ENCODE results near the gene CNPY1. TPM values are rescaled to one million over a fixed set of nuclear protein-coding genes. Genes with fewer than 3 reads are reported as not detected.

The CNPY1 gene
- total RNA-seq, 1 experiment from 2014 or later: not detected

DNA sequence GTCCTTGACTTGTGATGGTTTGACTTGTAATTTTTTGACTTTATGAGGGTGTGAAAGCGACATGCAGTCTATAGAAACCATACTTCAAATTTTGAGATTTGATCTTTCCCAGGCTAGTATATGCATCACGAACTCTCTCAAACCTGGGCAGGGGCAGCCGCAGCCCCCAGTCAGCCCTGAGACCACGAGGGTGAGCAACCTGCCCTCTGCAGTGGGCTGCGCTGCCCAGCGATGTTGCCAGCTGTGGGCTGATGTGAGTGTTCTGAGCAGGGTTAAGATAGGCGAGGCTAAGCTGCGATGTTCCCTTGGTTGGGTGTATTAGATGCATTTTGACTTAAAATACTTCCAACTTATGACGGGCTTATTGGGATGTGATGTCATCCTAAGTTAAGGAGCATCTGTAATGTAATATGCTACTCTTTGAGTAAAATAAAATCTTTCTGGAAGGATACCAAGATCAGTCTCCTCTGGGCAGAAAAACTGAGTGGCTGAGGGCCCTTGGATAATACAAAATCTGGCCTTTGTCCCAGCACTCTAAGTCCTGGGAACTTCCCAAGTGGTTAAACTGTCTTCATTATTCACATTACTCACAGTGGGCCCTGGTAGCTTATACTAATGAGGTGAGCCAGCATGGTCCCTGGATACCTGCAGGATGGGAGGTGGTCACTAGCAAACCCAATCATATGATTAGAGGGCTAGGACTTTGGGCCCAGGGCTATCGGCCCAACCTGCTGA, 28.4 kb upstream of the CNPY1 start:
- Histone ChIP-seq H3K9ac (ENCODE audit: low read length) (no peak overlapping the region), H3K4me3 (ENCODE audit: low read length) (no peak overlapping the region), H4K20me1 (ENCODE audit: insufficient read depth, low read depth, low read length) (no peaks in the 10 kb centered on the region), H3K27me3 (ENCODE audit: low read length) (no peaks in the 10 kb centered on the region), H2AFZ (ENCODE audit: low read length) (no peak overlapping the region), H3K36me3 (ENCODE audit: insufficient read depth, low read length) (no peaks in the 10 kb centered on the region), H3K4me2 (ENCODE audit: low read depth, low read length, poor library complexity, severe bottlenecking) (no peak overlapping the region), H3K9me3 (ENCODE audit: low read length) (no peaks in the 10 kb centered on the region), H3K79me2 (ENCODE audit: low read length) (no peaks in the 10 kb centered on the region), H3K27ac (ENCODE audit: low read length) (no peak overlapping the region), H3K4me1 (ENCODE audit: low read length) (no peaks in the 10 kb centered on the region), H3K9me2 (replicated peaks; ENCODE audit: insufficient read depth, low read length) (no peaks in the 10 kb centered on the region)
- no peak for DNase-seq

- no peak overlapping the region for H3K27ac ChIP-seq (ENCODE audit: low read length)
- H3K9me3 ChIP-seq (ENCODE audit: low read length): no peaks in the 10 kb centered on the region
- H3K79me2 ChIP-seq (ENCODE audit: low read length): no peaks in the 10 kb centered on the region
- H3K36me3 ChIP-seq (ENCODE audit: insufficient read depth, low read length): no peaks in the 10 kb centered on the region
- no peaks in the 10 kb centered on the region for H3K4me1 ChIP-seq (ENCODE audit: low read length)
- H3K9me2 ChIP-seq (replicated peaks; ENCODE audit: insufficient read depth, low read length): no peaks in the 10 kb centered on the region
- H3K4me2 ChIP-seq (ENCODE audit: low read depth, low read length, poor library complexity, severe bottlenecking): no peak overlapping the region
- H2AFZ ChIP-seq (ENCODE audit: low read length): no peak overlapping the region
- no peak for DNase-seq
- no peak overlapping the region for H3K9ac ChIP-seq (ENCODE audit: low read length)
- no peaks in the 10 kb centered on the region for H4K20me1 ChIP-seq (ENCODE audit: insufficient read depth, low read depth, low read length)
- no peaks in the 10 kb centered on the region for H3K27me3 ChIP-seq (ENCODE audit: low read length)
- no peak overlapping the region for H3K4me3 ChIP-seq (ENCODE audit: low read length)
These were observed 25.4 kb upstream of the CNPY1 start for GRCh38 chr7:155571581-155572345.

- Histone ChIP-seq H3K27ac (ENCODE audit: low read length) (no peak overlapping the region), H3K9me2 (replicated peaks; ENCODE audit: insufficient read depth, low read length) (no peaks in the 10 kb centered on the region), H3K4me1 (ENCODE audit: low read length) (no peaks in the 10 kb centered on the region), H3K36me3 (ENCODE audit: insufficient read depth, low read length) (no peaks in the 10 kb centered on the region), H4K20me1 (ENCODE audit: insufficient read depth, low read depth, low read length) (no peaks in the 10 kb centered on the region), H3K79me2 (ENCODE audit: low read length) (no peaks in the 10 kb centered on the region), H3K4me3 (ENCODE audit: low read length) (no peak overlapping the region), H3K4me2 (ENCODE audit: low read depth, low read length, poor library complexity, severe bottlenecking) (no peak overlapping the region), H3K9me3 (ENCODE audit: low read length) (no peaks in the 10 kb centered on the region), H2AFZ (ENCODE audit: low read length) (no peak overlapping the region), H3K27me3 (ENCODE audit: low read length) (no peaks in the 10 kb centered on the region), H3K9ac (ENCODE audit: low read length) (no peak overlapping the region)
- DNase-seq: no peak
These were observed 24.6 kb upstream of the CNPY1 start for GRCh38 chr7:155570991-155571390.

- Histone ChIP-seq H3K27ac (ENCODE audit: low read length) (no peak overlapping the region), H4K20me1 (ENCODE audit: insufficient read depth, low read depth, low read length) (no peaks in the 10 kb centered on the region), H3K9me2 (replicated peaks; ENCODE audit: insufficient read depth, low read length) (no peaks in the 10 kb centered on the region), H3K9me3 (ENCODE audit: low read length) (no peaks in the 10 kb centered on the region), H3K27me3 (ENCODE audit: low read length) (no peaks in the 10 kb centered on the region), H3K4me3 (ENCODE audit: low read length) (no peak overlapping the region), H3K9ac (ENCODE audit: low read length) (no peak overlapping the region), H3K36me3 (ENCODE audit: insufficient read depth, low read length) (no peaks in the 10 kb centered on the region), H3K4me1 (ENCODE audit: low read length) (no peaks in the 10 kb centered on the region), H3K79me2 (ENCODE audit: low read length) (no peaks in the 10 kb centered on the region), H2AFZ (ENCODE audit: low read length) (no peak overlapping the region), H3K4me2 (ENCODE audit: low read depth, low read length, poor library complexity, severe bottlenecking) (no peak overlapping the region)
- no peak for DNase-seq
These were observed 24.0 kb upstream of the CNPY1 start for GRCh38 chr7:155570171-155570958.

GRCh38 chr7:155569681-155570080, 23.3 kb upstream of the CNPY1 start:
- Histone ChIP-seq H2AFZ (ENCODE audit: low read length) (no peak overlapping the region), H3K27ac (ENCODE audit: low read length) (no peak overlapping the region), H3K9me3 (ENCODE audit: low read length) (no peaks in the 10 kb centered on the region), H3K4me3 (ENCODE audit: low read length) (no peak overlapping the region), H4K20me1 (ENCODE audit: insufficient read depth, low read depth, low read length) (no peaks in the 10 kb centered on the region), H3K9me2 (replicated peaks; ENCODE audit: insufficient read depth, low read length) (no peaks in the 10 kb centered on the region), H3K79me2 (ENCODE audit: low read length) (no peaks in the 10 kb centered on the region), H3K4me1 (ENCODE audit: low read length) (no peaks in the 10 kb centered on the region), H3K4me2 (ENCODE audit: low read depth, low read length, poor library complexity, severe bottlenecking) (no peak overlapping the region), H3K36me3 (ENCODE audit: insufficient read depth, low read length) (no peaks in the 10 kb centered on the region), H3K27me3 (ENCODE audit: low read length) (no peaks in the 10 kb centered on the region), H3K9ac (ENCODE audit: low read length) (no peak overlapping the region)
- no peak for DNase-seq

- Histone ChIP-seq H3K27me3 (ENCODE audit: low read length) (no peaks in the 10 kb centered on the region), H3K36me3 (ENCODE audit: insufficient read depth, low read length) (no peaks in the 10 kb centered on the region), H3K4me2 (ENCODE audit: low read depth, low read length, poor library complexity, severe bottlenecking) (no peak overlapping the region), H2AFZ (ENCODE audit: low read length) (no peak overlapping the region), H3K9me2 (replicated peaks; ENCODE audit: insufficient read depth, low read length) (no peaks in the 10 kb centered on the region), H3K9ac (ENCODE audit: low read length) (no peak overlapping the region), H3K27ac (ENCODE audit: low read length) (no peak overlapping the region), H4K20me1 (ENCODE audit: insufficient read depth, low read depth, low read length) (no peaks in the 10 kb centered on the region), H3K79me2 (ENCODE audit: low read length) (no peaks in the 10 kb centered on the region), H3K9me3 (ENCODE audit: low read length) (no peaks in the 10 kb centered on the region), H3K4me3 (ENCODE audit: low read length) (no peak overlapping the region), H3K4me1 (ENCODE audit: low read length) (no peaks in the 10 kb centered on the region)
- no peak for DNase-seq
These were observed 22.6 kb upstream of the CNPY1 start for GRCh38 chr7:155568842-155569494.

GRCh38 chr7:155568333-155568660, 21.9 kb upstream of the CNPY1 start:
- H3K36me3 ChIP-seq (ENCODE audit: insufficient read depth, low read length): no peaks in the 10 kb centered on the region
- no peaks in the 10 kb centered on the region for H3K79me2 ChIP-seq (ENCODE audit: low read length)
- H3K4me2 ChIP-seq (ENCODE audit: low read depth, low read length, poor library complexity, severe bottlenecking): no peak overlapping the region
- H3K4me3 ChIP-seq (ENCODE audit: low read length): no peak overlapping the region
- no peaks in the 10 kb centered on the region for H3K9me2 ChIP-seq (replicated peaks; ENCODE audit: insufficient read depth, low read length)
- no peaks in the 10 kb centered on the region for H3K9me3 ChIP-seq (ENCODE audit: low read length)
- H4K20me1 ChIP-seq (ENCODE audit: insufficient read depth, low read depth, low read length): no peaks in the 10 kb centered on the region
- no peak overlapping the region for H2AFZ ChIP-seq (ENCODE audit: low read length)
- H3K27ac ChIP-seq (ENCODE audit: low read length): no peak overlapping the region
- no peaks in the 10 kb centered on the region for H3K4me1 ChIP-seq (ENCODE audit: low read length)
- no peaks in the 10 kb centered on the region for H3K27me3 ChIP-seq (ENCODE audit: low read length)
- no peak overlapping the region for H3K9ac ChIP-seq (ENCODE audit: low read length)
- DNase-seq: no peak
